Activated CD4-positive, alpha-beta T cell treated with anti-CD3 and anti-CD28 coated beads, Interleukin-2, Interleukin-4, amounts not matched to agents 100 ng/mL and 50 ng/mL, durations not matched to agents 16 hours and 8 hours (primary cell): ENCODE results near the gene PREPL.
"Not testable (repeated sequence)": the region's sequence is repeated elsewhere in the genome, so short reads cannot be mapped to it uniquely, and the experiment has no call there.

Experiments used
- DNase-seq: peaks from one replicate; pipeline ENCODE4 v3.0.0-alpha.2; 2020; ENCODE audit warnings: low spot score

PREPL gene

DNA sequence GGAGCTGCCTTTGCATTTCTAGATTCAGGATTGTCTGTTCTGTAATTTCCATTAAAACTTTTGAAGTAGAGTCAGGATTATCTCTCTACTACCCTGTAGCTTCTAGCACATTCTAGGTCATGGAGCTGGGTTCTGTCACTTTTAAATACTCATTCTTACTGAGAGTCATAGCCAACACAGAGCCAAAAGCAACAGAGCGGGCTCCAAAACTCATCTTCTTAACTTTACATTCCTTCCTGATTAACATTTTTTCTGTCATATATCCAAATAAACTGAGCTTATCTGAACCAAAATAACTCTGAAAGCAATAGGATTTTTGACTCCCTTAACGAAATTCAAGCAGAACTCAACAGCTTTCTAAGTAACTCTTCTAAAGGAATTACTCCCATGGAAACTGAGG is 12.9 kb downstream of the PREPL start:
- no peak for DNase-seq

- DNase-seq: no peak
Measured at GRCh38 chr2:44347526-44347925, 13.8 kb downstream of the PREPL start.

- DNase-seq: no peak
Measured at GRCh38 chr2:44342854-44343253, 18.4 kb downstream of the PREPL start.

GRCh38 chr2:44335806-44336538 is 25.3 kb downstream of the PREPL start:
- DNase-seq: no peak

DNA sequence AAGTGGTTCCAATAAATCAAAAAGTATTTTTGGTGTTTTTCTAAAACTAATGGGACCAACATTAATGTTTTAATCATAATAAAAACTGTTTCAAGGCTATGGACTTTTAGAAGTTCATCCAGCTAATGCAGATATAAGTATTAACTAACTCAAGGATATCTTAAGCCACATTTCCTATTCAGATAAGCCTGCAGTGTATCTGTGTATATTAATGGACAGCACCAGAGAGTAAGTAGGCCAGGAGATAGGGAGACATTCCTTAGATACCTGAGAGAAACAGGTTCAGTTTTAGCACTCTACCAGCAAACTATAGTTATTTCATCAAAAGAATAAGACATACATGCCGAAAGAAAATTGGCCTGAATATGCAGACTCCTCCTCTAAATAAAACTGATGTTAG is 27.3 kb downstream of the PREPL start:
- DNase-seq: no peak

DNA sequence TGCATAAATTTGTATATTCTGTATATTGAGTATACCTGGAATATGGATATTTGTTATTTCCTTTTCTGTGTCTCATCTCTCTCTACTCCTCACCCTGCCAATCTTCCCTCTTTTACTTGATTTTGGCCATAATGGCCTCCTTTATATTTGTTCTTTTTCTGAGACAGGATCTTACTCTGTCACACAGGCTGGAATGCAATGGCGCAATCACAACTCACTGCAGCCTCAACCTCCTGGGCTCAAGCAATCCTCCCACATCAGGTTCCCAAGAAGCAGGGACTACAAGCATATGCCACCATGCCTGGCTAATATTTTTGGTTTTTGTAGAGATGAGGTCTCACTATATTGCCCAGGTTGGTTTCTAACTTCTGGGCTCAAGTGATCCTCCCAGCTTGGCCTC is 30.5 kb downstream of the PREPL start:
- no peak for DNase-seq

GRCh38 chr2:44329343-44329742 is 32.0 kb downstream of the PREPL start:
- no peak for DNase-seq

DNA sequence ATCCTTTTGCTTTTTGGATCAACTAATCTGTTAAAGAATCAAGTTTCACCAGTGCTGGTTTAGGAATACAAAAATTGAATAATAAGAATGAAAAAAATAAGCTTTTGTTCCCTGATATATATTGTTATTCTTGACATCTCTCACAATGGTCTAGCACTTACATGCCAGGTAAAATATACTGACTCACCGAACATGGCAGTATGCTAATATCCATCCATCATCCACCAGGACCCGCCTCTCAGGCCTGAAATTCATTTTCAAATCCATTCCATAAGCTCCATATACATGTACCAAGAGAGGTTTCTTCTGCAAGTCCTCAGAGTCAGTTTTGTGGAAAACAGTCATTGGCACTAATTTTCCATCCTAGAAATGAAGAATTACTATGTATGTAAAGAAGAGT is 32.5 kb downstream of the PREPL start:
- DNase-seq: no peak

DNA sequence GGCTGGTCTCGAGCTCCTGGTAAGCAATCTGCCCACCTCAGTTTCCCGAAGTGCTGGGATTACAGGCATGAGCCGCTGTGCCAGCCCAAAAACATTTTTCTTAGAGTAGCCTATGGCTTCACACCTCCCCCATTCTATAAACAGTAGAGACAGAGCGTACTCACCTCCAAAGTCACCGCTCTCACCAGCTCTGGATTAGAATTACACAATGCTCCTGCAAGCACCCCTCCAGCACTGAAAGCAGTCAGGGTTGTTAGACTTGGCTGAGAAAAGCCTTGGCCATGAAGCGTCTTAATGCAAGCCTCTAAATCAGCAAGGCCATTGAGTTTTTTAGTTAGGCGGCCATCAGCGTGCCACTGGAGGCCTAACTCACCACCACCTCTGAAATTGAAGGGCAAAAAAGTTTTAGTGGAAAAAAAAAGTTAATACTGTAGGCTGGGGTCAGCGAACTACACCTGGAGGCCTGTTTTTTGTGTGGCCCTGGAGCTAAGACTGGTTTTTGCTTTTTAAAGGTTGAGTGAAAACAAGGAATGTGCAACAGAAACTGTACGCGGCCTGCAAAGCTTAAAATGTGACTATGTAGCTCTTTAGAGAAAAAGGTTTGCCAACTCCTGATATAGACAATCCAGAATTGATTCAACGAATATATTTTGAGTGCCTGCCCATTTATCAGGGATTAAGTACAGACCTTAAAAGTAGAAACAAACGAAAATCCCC is 34.6 kb downstream of the PREPL start:
- no peak for DNase-seq

DNA sequence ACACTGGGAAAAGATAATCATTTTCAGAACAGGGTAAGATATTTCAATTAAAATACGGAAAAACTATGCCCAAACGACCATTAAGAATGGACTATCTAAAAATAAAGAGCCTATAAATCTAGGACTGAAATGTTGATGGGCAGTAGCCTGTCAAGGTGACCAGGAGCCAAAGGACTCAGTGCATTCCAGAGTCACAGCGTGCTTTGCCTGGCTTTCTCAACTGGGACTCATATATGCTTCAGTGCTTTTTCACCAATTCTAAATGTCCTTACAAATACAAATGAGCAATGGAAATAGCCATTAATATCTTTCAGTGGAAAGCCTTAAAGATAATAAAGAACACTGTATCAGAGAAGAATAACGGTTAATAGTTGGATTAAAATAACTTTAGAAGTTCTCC is 35.4 kb downstream of the PREPL start:
- no peak for DNase-seq

- no peak for DNase-seq
Measured at GRCh38 chr2:44324971-44325426, 36.3 kb downstream of the PREPL start.

DNA sequence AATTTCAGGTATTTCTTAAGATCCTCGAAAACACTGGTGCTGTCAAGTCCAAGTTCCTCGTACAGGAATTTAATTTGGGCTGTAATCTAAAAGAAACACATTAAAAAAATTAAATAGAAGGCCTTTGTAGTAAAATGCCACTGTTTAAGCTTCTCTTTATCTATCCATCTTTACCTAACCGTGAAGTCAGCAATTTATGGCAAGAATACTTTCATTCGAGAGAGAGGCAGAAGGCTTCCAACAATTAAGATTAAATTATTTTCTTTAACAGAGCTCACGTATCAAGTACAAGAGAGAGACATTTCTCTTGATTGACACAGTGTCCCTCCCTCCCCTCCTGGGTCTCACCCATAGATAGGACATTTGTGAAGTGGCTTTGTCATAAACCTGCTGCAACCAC is 39.9 kb downstream of the PREPL start:
- DNase-seq: no peak

GRCh38 chr2:44320832-44321231 is 40.5 kb downstream of the PREPL start:
- no peak for DNase-seq

DNA sequence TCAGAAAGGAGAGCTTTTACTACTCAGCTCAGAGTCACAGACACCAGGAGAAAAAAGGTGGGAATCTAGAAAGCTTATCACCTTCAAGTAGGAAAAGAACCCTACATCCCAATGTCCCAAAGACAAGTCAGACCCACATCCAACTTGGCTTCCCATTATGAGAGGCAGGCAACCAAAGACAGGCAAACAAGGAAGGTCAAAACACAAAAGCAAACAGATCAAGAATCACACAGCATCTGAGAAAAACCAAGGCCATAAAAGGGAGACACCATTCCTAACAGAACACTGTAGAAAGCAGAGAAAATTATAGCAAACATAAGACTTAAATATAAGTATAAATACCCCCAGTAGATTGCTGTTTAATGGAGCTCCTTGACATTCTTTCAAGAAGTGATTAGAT is 45.3 kb downstream of the PREPL start:
- DNase-seq: no peak

GRCh38 chr2:44314362-44314761 is 46.9 kb downstream of the PREPL start:
- DNase-seq: no peak

DNA sequence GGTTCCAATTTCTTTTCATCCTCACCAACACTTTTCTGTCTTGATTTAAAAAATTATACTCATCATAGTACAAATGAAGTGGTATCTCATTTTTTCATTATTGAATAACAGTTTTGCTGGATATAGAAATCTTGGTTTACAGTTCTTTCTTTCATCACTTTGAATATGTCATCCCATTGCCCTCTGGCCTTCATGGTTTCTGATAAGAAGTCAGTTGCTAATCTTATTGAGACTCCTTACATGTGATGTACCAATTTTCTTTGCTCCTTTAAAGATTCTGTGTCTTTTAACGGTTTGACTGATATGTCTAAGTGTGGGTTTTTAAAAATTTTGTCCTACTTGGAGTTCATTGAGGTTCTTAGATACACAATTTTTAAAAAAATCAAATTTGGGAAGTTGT is 51.0 kb downstream of the PREPL start:
- DNase-seq: no peak

DNA sequence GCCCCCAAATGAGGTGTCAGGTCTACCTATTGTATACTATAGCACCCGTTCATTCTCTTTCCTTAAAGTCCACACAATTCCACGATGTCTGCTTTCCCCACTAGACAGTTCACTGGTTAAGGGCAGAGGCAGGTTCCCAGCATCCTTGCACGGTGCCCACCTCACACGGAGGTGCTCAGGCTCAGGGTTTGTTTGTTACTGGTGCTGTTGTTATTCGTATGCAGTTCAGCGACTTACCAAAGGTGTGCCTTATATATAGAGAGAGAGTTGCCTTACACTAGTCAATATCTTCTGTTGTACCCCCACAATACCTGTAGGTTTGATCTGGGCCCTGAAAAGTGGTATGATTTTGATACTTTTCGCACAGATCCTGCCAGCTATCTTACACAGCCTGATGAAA is 55.4 kb downstream of the PREPL start:
- DNase-seq: no peak

DNA sequence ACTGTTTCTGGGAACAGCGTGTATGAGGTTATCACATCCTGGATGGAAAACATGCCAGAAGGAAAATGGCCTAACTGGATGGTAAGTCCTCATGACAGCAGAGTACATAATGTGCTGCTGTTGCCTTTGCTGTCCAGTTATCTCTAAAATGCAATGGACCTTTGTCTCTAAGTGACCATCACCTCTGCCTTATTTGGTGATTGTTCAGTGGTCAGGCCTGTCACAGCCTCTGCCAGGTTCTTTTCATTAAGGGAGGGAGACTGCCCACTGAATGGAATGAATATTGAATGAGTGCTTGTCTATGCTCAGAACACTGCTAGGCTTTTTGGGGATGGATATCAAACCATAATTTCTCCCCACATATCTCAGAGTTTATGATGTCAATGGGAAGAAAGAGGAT is 57.0 kb downstream of the PREPL start:
- no peak for DNase-seq

DNA sequence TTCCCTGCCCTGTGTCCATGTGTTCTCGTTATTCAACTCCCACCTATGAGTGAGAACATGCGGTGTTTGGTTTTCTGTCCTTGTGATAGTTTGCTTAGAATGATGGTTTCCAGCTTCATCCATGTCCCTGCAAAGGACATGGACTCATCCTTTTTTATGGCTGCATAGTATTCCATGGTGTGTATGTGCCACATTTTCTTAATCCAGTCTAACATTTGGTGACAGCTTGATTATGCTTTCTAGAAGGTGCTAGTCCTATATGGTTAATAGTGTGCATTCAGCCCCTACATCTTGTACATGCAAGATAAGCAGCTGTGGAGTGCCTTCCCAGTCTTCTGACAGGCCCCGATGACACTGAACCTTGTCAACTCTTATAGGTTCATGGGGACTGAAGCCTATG is 57.5 kb downstream of the PREPL start:
- not testable (repeated sequence) for DNase-seq

DNA sequence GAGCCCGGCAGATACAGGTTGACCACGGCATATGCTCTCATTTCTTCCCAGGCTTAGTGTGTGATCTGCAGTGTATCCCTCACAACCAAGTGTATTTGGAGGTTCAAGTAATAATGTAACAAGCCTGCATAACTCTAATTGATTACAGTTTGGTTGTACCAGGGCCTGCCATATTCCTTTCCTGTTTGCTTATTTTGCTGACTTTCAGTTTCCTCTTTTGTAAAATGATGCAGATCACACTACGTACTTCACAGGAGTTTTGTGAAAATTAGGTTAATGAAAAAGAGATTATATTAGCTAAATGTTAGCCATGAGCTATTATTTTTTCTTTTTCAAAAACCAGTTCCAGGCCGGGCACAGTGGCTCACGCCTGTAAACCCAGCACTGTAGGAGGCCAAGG is 60.2 kb downstream of the PREPL start:
- no peak for DNase-seq

DNA sequence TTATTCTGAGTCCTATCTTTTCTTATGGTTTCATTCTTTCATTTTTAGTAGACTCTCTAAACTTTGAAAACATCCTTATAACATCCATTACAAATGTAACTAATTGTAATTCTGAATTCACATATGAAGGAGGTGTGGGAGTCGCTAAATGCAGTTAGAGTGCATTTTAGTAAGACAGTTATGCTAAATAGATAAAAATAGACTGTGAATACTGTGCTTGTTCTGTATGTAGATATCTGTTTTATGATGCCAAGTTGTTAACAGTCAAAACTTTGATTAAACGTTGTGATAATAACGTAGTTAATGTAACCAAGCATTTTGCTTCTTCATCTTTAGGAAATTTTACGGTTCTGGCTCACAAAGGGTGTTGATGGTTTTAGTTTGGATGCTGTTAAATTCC is 61.7 kb downstream of the PREPL start:
- no peak for DNase-seq

DNA sequence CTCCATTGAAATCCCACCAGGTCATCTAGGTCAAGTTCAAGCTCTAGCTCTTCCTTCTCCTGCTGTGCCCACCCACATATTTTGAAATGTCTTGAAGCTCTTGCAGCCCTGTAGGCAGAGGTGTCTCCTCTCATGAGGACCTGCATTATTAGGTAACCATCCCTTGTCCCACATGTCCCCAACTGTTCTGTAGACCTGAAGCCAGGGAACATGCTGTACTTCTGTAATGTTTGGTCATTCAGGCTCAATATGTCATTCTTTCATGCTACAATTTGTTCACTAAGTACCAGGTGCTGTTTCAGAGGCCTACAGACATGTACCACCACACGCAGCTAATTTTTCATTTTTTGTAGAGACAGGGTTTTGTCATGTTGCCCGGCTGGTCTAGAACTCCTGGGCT is 63.9 kb downstream of the PREPL start:
- no peak for DNase-seq

DNA sequence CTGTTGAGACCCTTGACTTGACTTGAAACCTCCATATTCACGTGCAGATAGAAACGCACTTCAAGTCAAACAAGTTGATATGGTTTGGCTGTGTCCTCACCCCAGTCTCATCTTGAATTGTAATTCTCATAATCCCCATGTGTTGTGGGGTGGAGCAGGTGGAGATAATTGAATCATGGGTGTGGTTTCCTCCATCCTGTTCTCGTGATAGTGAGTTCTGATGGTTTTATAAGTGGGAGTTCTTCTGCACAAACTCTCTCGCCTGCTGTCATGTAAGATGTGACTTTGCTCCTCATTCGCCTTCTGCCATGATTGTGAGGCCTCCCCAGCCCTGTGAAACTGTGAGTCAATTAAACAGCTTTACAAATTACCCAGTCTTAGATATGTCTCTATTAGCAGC is 64.6 kb downstream of the PREPL start:
- DNase-seq: no peak
